ENCODE data around the gene B3GLCT. TPM values are rescaled to one million over a fixed set of nuclear protein-coding genes. Genes with fewer than 3 reads are reported as not detected.

Gene B3GLCT
- total RNA-seq (1 to 10 TPM; 1.1 to 5.5 (median 2.9) TPM), polyA plus RNA-seq (1 to 10 TPM; 1.3 to 3.1 (median 2.2) TPM)
- long read RNA-seq, donor 1, full-length matches to known transcripts = 2 of 5 reads
- long read RNA-seq, donor 1, partial matches to known transcripts = 0 of 5 reads
- long read RNA-seq, donor 1, other reads (novel, unspliced or antisense) = 3 of 5 reads
- long read RNA-seq, donor 2, full-length matches to known transcripts = 2 of 2 reads
- long read RNA-seq, donor 2, partial matches to known transcripts = 0 of 2 reads
- long read RNA-seq, donor 2, other reads (novel, unspliced or antisense) = 0 of 2 reads

- Histone ChIP-seq H3K27ac (peak within 1 kb of the TSS; percentile 96), H3K27me3 (ENCODE audit: insufficient read depth in 3 of 3, low read length in 2 of 3) (no peaks in the 10 kb centered on the region), H3K4me1 (peaks cover 9% of the 10 kb centered on the region), H3K9me3 (no peaks in the 10 kb centered on the region), H3K4me3 (peak within 1 kb of the TSS; percentile 66), H3K36me3 (ENCODE audit: insufficient read depth in 1 of 2, low read depth in 1 of 2) (no peaks in the 10 kb centered on the region)
- intact Hi-C loops (cut with DNase I) = loop anchor here in 1 of 2 donors (2.0 kb wide), 1 partner anchor 37 kb away; no protein-coding TSS in a partner anchor
- peak; percentile 88 for TF ChIP-seq CTCF (IDR thresholded peaks at IDR 0.05)
- peak; percentile 81 to 88 for DNase-seq
- ATAC-seq = peak; percentile 90 to 94 (median 92)
- WGBS, 3 donors = 0 to 1% (median 0%) methylated on average over 37 to 126 of the region's 126 CpGs
These were observed at the start of gene B3GLCT for GRCh38 chr13:31199849-31200636. TSS of gene B3GLCT (plus strand) at chr13:31199975. CDS start at chr13:31200085, 110 bp downstream.

- no peak overlapping the region for H3K27ac ChIP-seq
- ATAC-seq = no peak
- peaks cover 11 to 100% of the 10 kb centered on the region in 2 donors for H3K36me3 ChIP-seq (ENCODE audit: insufficient read depth in 1 of 2, low read depth in 1 of 2)
- no peak for DNase-seq
- intact Hi-C loops (cut with DNase I) = no loop called here
- H3K9me3 ChIP-seq = no peaks in the 10 kb centered on the region
- H3K4me1 ChIP-seq = no peaks in the 10 kb centered on the region
- 93 to 96% (median 94%) methylated on average over 4 of the region's 4 CpGs for WGBS, 3 donors
- no peak overlapping the region for H3K4me3 ChIP-seq
- no peak for TF ChIP-seq CTCF (IDR thresholded peaks at IDR 0.05)
- H3K27me3 ChIP-seq (ENCODE audit: insufficient read depth in 3 of 3, low read length in 2 of 3) = no peaks in the 10 kb centered on the region
These were observed 49.3 kb upstream of the B3GLCT start for GRCh38 chr13:31150315-31150985.

- ATAC-seq = no peak
- DNase-seq = no peak
- Histone ChIP-seq H3K4me1 (no peaks in the 10 kb centered on the region), H3K9me3 (no peaks in the 10 kb centered on the region), H3K4me3 (no peak overlapping the region), H3K27ac (no peak overlapping the region), H3K27me3 (ENCODE audit: insufficient read depth in 3 of 3, low read length in 2 of 3) (no peaks in the 10 kb centered on the region), H3K36me3 (ENCODE audit: insufficient read depth in 1 of 2, low read depth in 1 of 2) (peaks cover 11 to 98% of the 10 kb centered on the region in 2 donors)
- intact Hi-C loops (cut with DNase I) = no loop called here
- 92 to 95% (median 92%) methylated on average over 3 of the region's 3 CpGs for WGBS, 3 donors
- TF ChIP-seq CTCF (IDR thresholded peaks at IDR 0.05) = no peak
These were observed 47.9 kb upstream of the B3GLCT start for GRCh38 chr13:31151837-31152236.

- WGBS, 3 donors = 94 to 95% (median 95%) methylated on average over 2 of the region's 2 CpGs
These were observed 44.8 kb upstream of the B3GLCT start for GRCh38 chr13:31154939-31155338.

More at GRCh38 chr13:31154939-31155338, 44.8 kb upstream of the B3GLCT start:
- Histone ChIP-seq H3K4me1 (peaks cover 9% of the 10 kb centered on the region), H3K9me3 (no peaks in the 10 kb centered on the region), H3K36me3 (ENCODE audit: insufficient read depth in 1 of 2, low read depth in 1 of 2) (peaks cover 9 to 85% of the 10 kb centered on the region in 2 donors), H3K4me3 (no peak overlapping the region), H3K27ac (no peak overlapping the region), H3K27me3 (ENCODE audit: insufficient read depth in 3 of 3, low read length in 2 of 3) (no peaks in the 10 kb centered on the region)
- intact Hi-C loops (cut with DNase I) = no loop called here
- peak; percentile 55 to 83 (median 66) for ATAC-seq
- DNase-seq = no peak
- TF ChIP-seq CTCF (IDR thresholded peaks at IDR 0.05) = no peak
